GM19240 (cell line): Measurements from ENCODE around the gene GPR152.
"Not testable (repeated sequence)": the region's sequence is repeated elsewhere in the genome, so short reads cannot be mapped to it uniquely, and the experiment has no call there.

Source experiments
- DNase-seq: peaks from one replicate; pipeline ENCODE4 v3.0.0; 2011; ENCODE audit warnings: low spot score; ENCODE audit not compliant: insufficient read length

Gene GPR152

DNA sequence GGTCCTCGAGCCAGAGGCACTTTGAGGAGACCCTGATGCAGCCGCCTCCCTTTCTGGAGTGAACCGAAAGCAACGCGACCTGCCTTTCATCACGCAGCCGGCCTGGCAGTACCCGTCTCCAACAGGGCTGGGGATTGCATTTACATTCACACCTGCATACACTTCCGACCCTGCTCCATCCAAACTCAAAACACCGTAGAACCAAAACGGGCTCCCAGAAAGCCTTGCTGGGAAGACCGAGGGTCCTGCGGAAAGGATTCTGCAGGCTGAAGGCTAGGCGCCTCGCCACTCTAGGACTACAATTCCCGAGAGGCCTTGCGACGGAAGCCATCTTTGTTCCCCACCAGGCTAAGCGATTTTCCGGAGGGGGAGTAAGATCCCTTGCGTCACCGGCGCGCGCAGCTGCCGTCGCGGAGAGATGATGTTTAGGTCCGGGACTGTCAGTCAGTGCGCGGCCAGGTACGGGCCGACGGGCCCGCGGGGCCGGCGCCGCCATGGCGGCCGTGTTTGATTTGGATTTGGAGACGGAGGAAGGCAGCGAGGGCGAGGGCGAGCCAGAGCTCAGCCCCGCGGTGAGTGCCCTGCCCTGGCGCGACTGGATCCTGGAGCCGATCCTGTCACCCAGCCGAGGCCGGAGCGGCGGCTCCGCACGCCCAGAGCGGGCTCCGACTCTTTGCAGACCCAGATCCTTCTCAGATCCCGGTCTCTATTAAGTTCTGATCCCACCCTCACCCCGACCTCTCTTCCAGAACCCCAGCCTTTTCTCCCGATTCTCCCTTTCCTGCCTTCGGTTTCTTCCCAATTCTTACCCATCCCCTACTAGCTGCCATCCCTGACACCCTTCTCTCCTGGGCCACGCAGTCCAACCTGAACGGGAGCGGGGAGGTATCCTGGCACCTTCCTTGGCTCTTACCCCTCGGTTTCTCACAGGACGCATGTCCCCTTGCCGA lies 24.2 kb downstream of the GPR152 start, which contains the start of gene RPS6KB2:
Gene RPS6KB2, plus strand, starts transcription at position 443 of the 950 bp plus-strand sequence. Its CDS starts 52 bp downstream, at position 495.
- DNase-seq: peak; percentile 99

DNA sequence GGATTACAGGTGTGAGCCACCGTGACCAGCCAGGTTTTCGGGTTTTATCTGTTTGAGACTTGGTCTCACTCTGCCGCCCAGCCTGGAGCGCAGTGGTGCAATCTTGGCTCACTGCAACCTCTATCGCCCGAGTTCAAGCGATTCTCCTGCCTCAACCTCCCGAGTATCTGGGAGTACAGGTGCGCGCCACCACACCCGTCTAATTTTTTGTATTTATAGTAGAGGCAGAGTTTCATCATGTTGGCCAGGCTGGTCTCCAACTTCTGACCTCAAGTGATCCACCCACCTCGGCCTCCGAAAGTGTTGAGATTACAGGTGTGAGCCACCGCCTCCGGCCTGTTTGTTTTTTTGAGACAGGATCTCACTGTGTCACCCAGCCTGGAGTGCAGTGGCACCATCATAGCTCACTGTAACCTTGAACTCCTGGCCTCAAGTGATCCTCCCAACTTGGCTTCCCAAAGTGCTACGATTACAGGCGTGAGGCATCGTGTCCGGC lies 25.1 kb downstream of the GPR152 start:
- DNase-seq: not testable (repeated sequence)

GRCh38 chr11:67423891-67424613 lies 28.5 kb downstream of the GPR152 start:
- no peak for DNase-seq

- DNase-seq: no peak
Measured at GRCh38 chr11:67423466-67423865, 29.1 kb downstream of the GPR152 start.

DNA sequence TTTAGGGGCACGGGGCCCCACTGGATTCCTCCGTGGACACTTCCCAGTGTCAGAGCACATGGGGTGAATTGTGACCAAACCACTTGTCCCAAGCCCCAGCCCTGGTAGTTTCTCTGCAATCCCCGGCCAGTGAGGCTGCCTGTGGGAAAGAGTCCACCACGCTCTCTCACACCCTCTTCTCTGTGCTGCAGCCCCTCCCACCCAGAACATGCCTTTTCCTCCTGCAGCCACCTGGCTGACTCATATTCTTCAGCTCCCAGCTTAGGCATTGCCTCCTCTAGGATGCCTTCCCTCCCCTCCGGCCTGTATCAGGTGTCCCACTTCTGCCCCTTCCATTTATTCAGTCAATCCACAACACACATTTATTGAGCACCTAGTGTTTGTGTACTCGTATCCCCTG lies 29.6 kb downstream of the GPR152 start:
- no peak for DNase-seq

DNA sequence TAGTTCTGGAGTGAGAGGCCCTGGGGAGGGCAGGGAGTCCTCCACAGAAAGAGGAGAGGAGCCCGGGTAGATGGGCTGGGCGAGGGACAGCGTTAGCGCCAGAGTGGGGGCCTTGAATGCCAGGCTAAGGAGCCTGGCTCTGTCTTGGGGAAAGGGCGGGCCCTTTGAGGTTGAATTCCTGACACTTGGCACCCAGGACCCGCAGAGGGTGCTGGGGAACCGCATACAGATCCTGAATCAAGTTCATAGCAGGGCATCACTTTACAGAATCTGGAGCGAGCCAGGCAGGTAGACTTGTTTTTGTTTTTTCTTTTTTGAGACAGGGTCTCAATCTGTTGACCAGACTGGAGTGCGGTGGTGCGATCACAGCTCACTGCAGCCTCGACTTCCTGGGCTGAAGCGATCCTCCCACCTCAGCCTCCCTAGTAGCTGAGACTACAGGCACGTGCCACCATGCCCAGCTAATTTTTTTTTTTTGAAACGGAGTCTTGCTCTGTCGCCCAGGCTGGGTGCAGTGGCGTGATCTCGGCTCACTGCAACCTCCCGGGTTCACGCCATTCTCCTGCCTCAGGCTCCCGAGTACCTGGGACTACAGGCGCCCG lies 31.0 kb downstream of the GPR152 start:
- no peak for DNase-seq

GRCh38 chr11:67420646-67421429 lies 31.7 kb downstream of the GPR152 start:
- DNase-seq: peak; percentile 91

- DNase-seq: no peak
Measured at GRCh38 chr11:67420147-67420645, 32.3 kb downstream of the GPR152 start.

DNA sequence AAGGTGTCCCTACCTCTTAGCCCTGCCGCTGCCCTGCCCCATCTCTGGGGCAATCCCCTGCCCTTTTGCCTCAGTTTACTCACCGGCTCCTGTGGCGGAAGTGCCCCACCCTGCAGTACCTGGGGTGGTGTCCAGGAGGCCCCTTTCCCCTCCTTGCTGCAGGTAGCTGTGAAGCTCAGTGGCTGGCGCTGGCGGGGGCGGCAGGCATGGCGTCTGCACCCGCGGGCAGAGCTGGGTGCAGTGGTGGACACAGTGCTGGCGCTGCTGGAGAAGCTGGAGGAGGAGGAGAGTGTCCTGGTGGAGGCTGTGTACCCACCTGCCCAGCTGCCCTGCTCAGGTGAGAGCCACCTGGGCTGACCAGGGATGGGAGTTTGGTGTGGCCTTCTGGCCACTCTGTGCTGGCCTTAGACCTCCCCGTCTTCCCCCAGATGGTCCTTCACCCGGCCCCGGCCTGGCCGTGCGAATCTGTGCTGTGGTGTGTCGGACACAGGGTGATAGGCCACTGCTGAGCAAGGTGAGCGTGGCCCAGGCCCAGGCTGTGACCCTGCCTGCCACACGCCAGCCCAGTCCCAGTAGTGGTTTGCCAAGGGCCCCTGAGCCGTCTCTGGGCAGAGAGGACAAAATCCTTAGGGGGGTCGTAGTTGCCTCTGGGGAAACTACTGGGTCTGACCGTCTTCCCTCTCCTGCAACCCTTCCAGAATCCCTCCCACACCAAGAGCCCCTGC lies 33.0 kb downstream of the GPR152 start:
- no peak for DNase-seq

DNA sequence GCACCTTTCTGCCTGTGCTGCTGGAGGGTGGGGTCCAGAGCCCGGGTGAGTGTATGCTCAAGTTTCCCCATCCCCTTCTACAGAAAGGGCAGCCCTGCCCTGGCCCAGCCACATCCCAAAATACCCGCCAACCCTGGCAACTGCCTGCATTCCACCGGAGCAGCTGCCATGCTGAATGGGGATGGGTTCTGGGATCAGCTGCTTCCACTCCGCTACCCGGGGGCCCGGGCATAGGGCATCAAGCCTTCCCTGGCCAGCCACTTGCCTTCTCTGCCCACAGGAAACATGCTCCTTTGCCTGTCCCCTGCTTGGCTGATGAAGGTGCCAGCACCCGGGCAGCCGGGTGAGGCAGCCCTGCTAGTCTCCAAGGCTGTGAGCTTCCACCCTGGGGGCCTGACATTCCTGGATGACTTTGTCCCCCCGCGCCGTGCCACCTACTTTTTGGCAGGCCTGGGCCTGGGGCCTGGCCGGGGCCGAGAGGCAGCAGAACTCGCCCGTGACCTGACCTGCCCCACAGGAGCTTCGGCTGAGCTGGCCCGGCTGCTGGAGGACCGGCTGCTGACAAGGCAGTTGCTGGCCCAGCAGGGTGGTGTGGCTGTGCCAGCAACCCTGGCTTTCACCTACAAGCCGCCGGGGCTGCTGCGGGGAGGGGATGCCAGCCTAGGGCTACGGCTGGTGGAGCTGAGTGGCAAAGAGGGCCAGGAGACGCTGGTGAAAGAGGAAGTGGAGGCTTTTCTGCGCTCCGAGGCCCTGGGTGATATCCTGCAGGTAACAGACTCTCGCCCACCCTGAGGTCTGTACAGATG lies 33.9 kb downstream of the GPR152 start:
- no peak for DNase-seq

DNA sequence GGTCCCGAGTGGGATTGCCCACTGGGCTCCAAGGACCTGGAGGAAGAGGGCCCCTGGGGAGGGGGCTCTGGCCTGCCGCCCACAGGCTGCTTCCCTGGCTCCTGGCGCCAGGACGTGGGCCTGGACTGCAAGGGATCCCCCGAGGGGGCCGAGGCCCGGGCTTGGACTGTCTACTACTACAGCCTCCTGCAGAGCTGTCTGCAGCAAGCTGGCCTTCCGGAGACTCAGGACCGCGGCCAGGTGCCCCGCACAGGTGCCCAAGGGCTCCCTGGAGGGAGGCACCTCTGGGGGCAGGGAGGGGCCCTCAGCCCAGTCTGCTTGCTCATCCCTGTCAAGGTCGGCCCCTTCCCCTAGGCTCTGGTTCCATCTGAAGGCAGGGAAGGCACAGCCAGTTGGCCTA lies 35.1 kb downstream of the GPR152 start:
- no peak for DNase-seq

- no peak for DNase-seq
Measured at GRCh38 chr11:67416416-67417335, 35.9 kb downstream of the GPR152 start.

- no peak for DNase-seq
Measured at GRCh38 chr11:67415501-67416304, 36.8 kb downstream of the GPR152 start, which contains the start of gene CARNS1. Gene CARNS1 (plus strand): TSS chr11:67415678. CDS start chr11:67416200, 522 bp downstream.

DNA sequence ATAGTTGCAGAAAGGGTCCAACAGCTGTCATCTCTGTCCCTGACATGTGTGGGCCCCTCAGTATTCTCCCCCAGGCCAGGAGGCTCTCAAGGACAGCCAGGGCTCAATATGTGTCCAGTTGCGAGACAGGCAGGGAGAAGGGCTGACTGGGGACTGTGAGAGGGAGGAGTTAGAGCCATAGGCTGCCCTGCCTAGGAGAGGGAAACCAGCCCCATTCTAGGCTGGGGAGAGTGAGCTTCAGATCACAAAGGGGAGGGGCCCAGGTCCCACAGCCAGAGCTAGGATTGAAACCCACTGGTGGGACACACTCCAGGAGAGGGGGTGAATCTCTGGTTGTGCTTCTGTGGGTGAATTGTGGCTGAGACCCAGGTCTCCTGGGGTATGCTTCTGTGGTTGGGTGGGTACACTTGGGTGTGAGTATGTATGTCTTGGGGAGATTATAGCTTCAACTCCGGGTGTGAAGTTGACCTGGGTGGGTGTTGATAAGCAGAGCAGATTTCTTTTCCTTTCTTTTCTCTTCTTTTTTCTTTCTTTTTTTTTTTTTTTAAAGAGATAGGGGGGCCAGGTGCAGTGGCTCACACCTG lies 39.2 kb downstream of the GPR152 start:
- no peak for DNase-seq

DNA sequence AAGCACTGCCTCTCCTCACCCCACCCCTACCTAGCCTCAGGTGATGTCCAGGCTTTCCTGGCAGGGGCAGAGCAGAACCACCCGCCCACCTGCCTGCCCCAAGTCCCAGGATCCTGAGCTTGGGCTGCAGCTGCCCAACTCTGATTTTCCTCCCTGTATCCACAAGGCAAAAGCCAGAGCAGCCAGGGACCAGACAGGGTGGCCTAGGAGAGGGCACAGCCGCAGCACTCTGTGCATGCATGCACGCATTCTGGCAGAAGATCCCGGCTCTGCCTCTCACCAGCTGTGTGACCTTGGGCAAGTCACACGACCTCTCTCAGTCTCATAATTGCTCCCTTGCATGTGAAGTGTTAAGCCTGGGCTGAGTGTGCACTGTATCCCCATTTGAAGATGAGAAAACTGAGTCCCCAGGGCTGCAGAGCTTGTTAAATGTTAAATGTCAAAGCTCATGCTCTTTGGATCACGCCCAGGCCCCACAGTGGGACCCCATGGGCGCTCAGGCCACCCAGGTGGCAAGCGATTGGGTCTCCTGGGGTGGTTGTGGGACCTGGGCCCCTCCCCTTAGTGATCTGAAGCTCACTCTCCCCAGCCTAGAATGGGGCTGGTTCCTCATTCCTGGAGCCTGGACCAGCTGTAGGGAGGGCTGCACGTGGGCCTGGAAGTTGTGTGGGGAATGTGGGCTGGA lies 39.9 kb downstream of the GPR152 start:
- no peak for DNase-seq

- DNase-seq: no peak
Measured at GRCh38 chr11:67411785-67412152, 40.8 kb downstream of the GPR152 start.
